Hepatocyte (in vitro differentiated cells): Measurements from ENCODE around the gene GOSR1. TPM values are rescaled to one million over a fixed set of nuclear protein-coding genes. Genes with fewer than 3 reads are reported as not detected.

ENCODE experiments used
- DNase-seq: peaks from one replicate; pipeline ENCODE4 v3.0.0-alpha.2; 2016; ENCODE audit warnings: low spot score
- H2AFZ ChIP-seq: fragments of 200-600 bp; sonication (generic); 2 replicates; pipeline ENCODE4 v1.6.0; 2016; ENCODE audit warnings: antibody characterized with exemption, mild to moderate bottlenecking
- H3K27ac ChIP-seq: fragments of 200-600 bp; sonication (generic); 2 replicates; pipeline ENCODE4 v1.5.1; 2016; ENCODE audit warnings: mild to moderate bottlenecking
- H3K27me3 ChIP-seq: fragments of 200-600 bp; sonication (generic); 2 replicates; pipeline ENCODE4 v1.6.1; 2016
- H3K36me3 ChIP-seq: fragments of 200-600 bp; sonication (generic); replicated peaks from 2 replicates; pipeline ENCODE4 v1.5.1; 2016; ENCODE audit warnings: low read depth; ENCODE audit not compliant: insufficient read depth
- H3K4me1 ChIP-seq: fragments of 200-600 bp; sonication (generic); 2 replicates; pipeline ENCODE4 v1.5.1; 2016; ENCODE audit warnings: mild to moderate bottlenecking, moderate library complexity; ENCODE audit not compliant: insufficient read depth
- H3K4me2 ChIP-seq: fragments of 200-600 bp; sonication (generic); 2 replicates; pipeline ENCODE4 v1.6.0; 2016
- H3K4me3 ChIP-seq: fragments of 200-600 bp; sonication (generic); 2 replicates; pipeline ENCODE4 v1.5.1; 2016; ENCODE audit warnings: mild to moderate bottlenecking
- H3K79me2 ChIP-seq: fragments of 200-600 bp; sonication (generic); 2 replicates; pipeline ENCODE4 v1.6.0; 2017; ENCODE audit warnings: mild to moderate bottlenecking
- H3K9me2 ChIP-seq: fragments of 200-600 bp; sonication (generic); replicated peaks from 2 replicates; pipeline ENCODE4 v1.6.0; 2017; ENCODE audit warnings: mild to moderate bottlenecking; ENCODE audit not compliant: insufficient read depth
- H3K9me3 ChIP-seq: fragments of 200-600 bp; sonication (generic); 2 replicates; pipeline ENCODE4 v1.5.1; 2016; ENCODE audit warnings: low read depth, mild to moderate bottlenecking
- H4K20me1 ChIP-seq: fragments of 200-600 bp; sonication (generic); 2 replicates; pipeline ENCODE4 v1.6.0; 2016; ENCODE audit warnings: mild to moderate bottlenecking; ENCODE audit not compliant: insufficient read depth, poor library complexity, severe bottlenecking
- CTCF ChIP-seq: fragments of 200-600 bp; sonication (generic); IDR thresholded peaks from 2 replicates; pipeline ENCODE4 v1.5.1; 2016; ENCODE audit warnings: antibody characterized with exemption, mild to moderate bottlenecking; ENCODE audit not compliant: poor library complexity
- EZH2 ChIP-seq: fragments of 200-600 bp; sonication (generic); IDR thresholded peaks from 2 replicates; pipeline ENCODE4 v1.6.1; 2016; ENCODE audit warnings: antibody characterized with exemption, mild to moderate bottlenecking, borderline replicate concordance
- EZH2phosphoT487 ChIP-seq: fragments of 200-600 bp; sonication (generic); IDR thresholded peaks from one replicate; pipeline ENCODE4 v1.6.1; 2018; ENCODE audit warnings: antibody characterized with exemption, mild to moderate bottlenecking, low read depth, moderate library complexity; ENCODE audit not compliant: unreplicated experiment, severe bottlenecking
- WGBS: methylation state at CpG from one replicate; pipeline ENCODE4 v1.1.6; 2016; ENCODE audit warnings: low lambda C conversion rate; ENCODE audit errors: missing lambda C conversion rate; 5-methylcytosine and 5-hydroxymethylcytosine counted together
- polyA plus RNA-seq: library from polyadenylated mRNA; unstranded; fragments of >200 nt; fragmentation: Nextera tagmentation; extraction: Ambion mirVana; gene quantifications from 2 replicates; pipeline ENCODE4 v1.2.1, GENCODE V29; 2016
- total RNA-seq: library from RNA; depleted of rRNA; stranded (reverse); fragments of >200 nt; gene quantifications from 2 replicates; pipeline ENCODE4 v1.2.3, GENCODE V29; 2014

The GOSR1 gene
- total and polyA plus RNA-seq, 2 experiments from 2014 or later = 29.7 to 52.1 TPM

DNA sequence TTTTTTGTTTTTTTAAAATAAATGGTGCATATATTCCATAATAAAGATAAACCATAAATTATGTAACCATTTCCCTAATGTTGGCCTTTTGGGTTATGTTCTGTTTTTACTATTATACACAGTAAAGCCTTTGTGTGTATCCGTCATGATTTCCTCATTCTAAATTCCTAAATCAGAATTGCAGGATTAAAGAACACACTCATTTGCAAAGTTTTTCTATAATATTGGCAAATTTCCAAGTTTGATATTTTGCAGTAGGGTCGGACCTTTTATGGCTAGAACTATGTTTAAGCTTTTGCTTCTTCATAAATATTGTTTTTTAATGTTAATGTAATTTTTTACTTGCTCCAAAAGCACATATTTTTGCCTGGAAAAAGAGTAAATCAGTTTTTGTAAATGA is 16.6 kb downstream of the GOSR1 start:
- Histone ChIP-seq H4K20me1 (no peaks in the 10 kb centered on the region), H3K27ac (no peak overlapping the region), H3K27me3 (no peaks in the 10 kb centered on the region), H3K79me2 (peaks cover 6% of the 10 kb centered on the region), H3K9me2 (no peaks in the 10 kb centered on the region), H3K9me3 (no peaks in the 10 kb centered on the region), H2AFZ (no peak overlapping the region), H3K4me3 (no peak overlapping the region), H3K36me3 (peaks cover 3% of the 10 kb centered on the region), H3K4me2 (no peak overlapping the region), H3K4me1 (no peaks in the 10 kb centered on the region)
- no peak for TF ChIP-seq EZH2
- TF ChIP-seq EZH2phosphoT487 = no peak
- TF ChIP-seq CTCF = no peak
- 87% methylated on average over 2 of the region's 2 CpGs for whole genome bisulfite sequencing
- DNase-seq = no peak

GRCh38 chr17:30495586-30495985 is 18.4 kb downstream of the GOSR1 start:
- Histone ChIP-seq H3K4me3 (no peak overlapping the region), H4K20me1 (no peaks in the 10 kb centered on the region), H3K4me2 (no peak overlapping the region), H3K9me2 (no peaks in the 10 kb centered on the region), H3K4me1 (no peaks in the 10 kb centered on the region), H3K27ac (no peak overlapping the region), H3K36me3 (peaks cover 3% of the 10 kb centered on the region), H3K9me3 (no peaks in the 10 kb centered on the region), H3K27me3 (no peaks in the 10 kb centered on the region), H2AFZ (no peak overlapping the region), H3K79me2 (peaks cover 6% of the 10 kb centered on the region)
- DNase-seq = peak; percentile 6
- TF ChIP-seq EZH2phosphoT487 (no peak), CTCF (no peak), EZH2 (no peak)

GRCh38 chr17:30503558-30503957 is 26.4 kb downstream of the GOSR1 start:
- H4K20me1 ChIP-seq = no peaks in the 10 kb centered on the region
- no peak overlapping the region for H3K27ac ChIP-seq
- no peaks in the 10 kb centered on the region for H3K79me2 ChIP-seq
- no peak overlapping the region for H2AFZ ChIP-seq
- DNase-seq = no peak
- H3K4me2 ChIP-seq = no peak overlapping the region
- no peak overlapping the region for H3K4me3 ChIP-seq
- H3K36me3 ChIP-seq = no peaks in the 10 kb centered on the region
- H3K9me2 ChIP-seq = no peaks in the 10 kb centered on the region
- no peaks in the 10 kb centered on the region for H3K27me3 ChIP-seq
- WGBS = 77% methylated on average over 4 of the region's 4 CpGs
- no peaks in the 10 kb centered on the region for H3K9me3 ChIP-seq
- H3K4me1 ChIP-seq = no peaks in the 10 kb centered on the region
- TF ChIP-seq EZH2 (no peak), CTCF (no peak), EZH2phosphoT487 (no peak)

GRCh38 chr17:30505868-30506417 is 28.7 kb downstream of the GOSR1 start:
- TF ChIP-seq CTCF (no peak), EZH2 (no peak), EZH2phosphoT487 (no peak)
- 94% methylated on average over 6 of the region's 6 CpGs for WGBS
- H2AFZ ChIP-seq = no peak overlapping the region
- H3K9me2 ChIP-seq = no peaks in the 10 kb centered on the region
- H3K27me3 ChIP-seq = no peaks in the 10 kb centered on the region
- no peak overlapping the region for H3K27ac ChIP-seq
- no peak for DNase-seq
- H4K20me1 ChIP-seq = no peaks in the 10 kb centered on the region
- H3K79me2 ChIP-seq = no peaks in the 10 kb centered on the region
- H3K4me2 ChIP-seq = no peak overlapping the region
- no peaks in the 10 kb centered on the region for H3K9me3 ChIP-seq
- no peaks in the 10 kb centered on the region for H3K4me1 ChIP-seq
- H3K36me3 ChIP-seq = no peaks in the 10 kb centered on the region
- H3K4me3 ChIP-seq = no peak overlapping the region
